CD14-positive monocyte (primary cell): ENCODE data around the gene RPL28. TPM values are rescaled to one million over a fixed set of nuclear protein-coding genes. Genes with fewer than 3 reads are reported as not detected.

Experiments used
- DNase-seq, 3 donors: peaks; one replicate each; pipeline ENCODE4 v3.0.0-alpha.2; 2011 to 2022
- H2AFZ ChIP-seq: 2 replicates; pipeline ENCODE4 v1.6.0; 2012; ENCODE audit warnings: mild to moderate bottlenecking, low read depth, low read length, inconsistent platforms; ENCODE audit not compliant: insufficient read depth, poor library complexity, severe bottlenecking
- H3K27ac ChIP-seq, 2 donors: 1 replicate in 1 of 2; 2 replicates in 1 of 2; pipeline ENCODE4 v1.5.1; 2012 to 2013; ENCODE audit warnings: low read length in 2 of 2, control low read depth in 1 of 2, inconsistent platforms in 1 of 2, low read depth in 1 of 2, mild to moderate bottlenecking in 1 of 2
- H3K27me3 ChIP-seq, 2 donors: one replicate each; pipeline versions ENCODE4 v1.6.0 to v1.6.1; 2011 to 2013; ENCODE audit warnings: low read length in 2 of 2; ENCODE audit not compliant: control insufficient read depth in 2 of 2, insufficient read depth in 2 of 2
- H3K36me3 ChIP-seq, 2 donors: replicated peaks in 1 of 2; 1 replicate in 1 of 2; 2 replicates in 1 of 2; pipeline versions ENCODE4 v1.5.1 to v1.6.1; 2012 to 2013; ENCODE audit warnings: low read length in 2 of 2, control low read depth in 1 of 2, inconsistent platforms in 1 of 2, mild to moderate bottlenecking in 1 of 2; ENCODE audit not compliant: insufficient read depth in 2 of 2, control insufficient read depth in 1 of 2
- H3K4me1 ChIP-seq, 2 donors: 1 replicate in 1 of 2; 2 replicates in 1 of 2; pipeline versions ENCODE4 v1.5.1 to v1.6.1; 2012 to 2013; ENCODE audit warnings: low read length in 2 of 2, control low read depth in 1 of 2, inconsistent platforms in 1 of 2, mild to moderate bottlenecking in 1 of 2, moderate library complexity in 1 of 2; ENCODE audit not compliant: insufficient read depth in 2 of 2, control insufficient read depth in 1 of 2
- H3K4me2 ChIP-seq: replicated peaks from 2 replicates; pipeline ENCODE3; 2012; ENCODE audit warnings: low read length, moderate library complexity, mild to moderate bottlenecking; ENCODE audit not compliant: poor library complexity, severe bottlenecking; ENCODE audit errors: extremely low read depth
- H3K4me3 ChIP-seq, 3 experiments: fragments of 200-600 bp in 1 of 3; sonication (generic) in 1 of 3; replicated peaks in 1 of 3; 1 replicate in 2 of 3; 2 replicates in 1 of 3; pipeline ENCODE4 v1.5.1; 2011 to 2013; ENCODE audit warnings: low read length in 3 of 3, mild to moderate bottlenecking in 3 of 3, control low read depth in 2 of 3, low read depth in 2 of 3, inconsistent platforms in 1 of 3, moderate library complexity in 1 of 3
- H3K79me2 ChIP-seq: 2 replicates; pipeline ENCODE4 v1.6.0; 2012; ENCODE audit warnings: mild to moderate bottlenecking, control low read depth, inconsistent platforms, low read length, moderate library complexity; ENCODE audit not compliant: insufficient read depth
- H3K9ac ChIP-seq: 2 replicates; pipeline ENCODE4 v1.6.0; 2017; ENCODE audit warnings: low read length, mild to moderate bottlenecking; ENCODE audit not compliant: insufficient read depth, poor library complexity, severe bottlenecking
- H3K9me3 ChIP-seq, 2 donors: replicated peaks in 1 of 2; 1 replicate in 1 of 2; 2 replicates in 1 of 2; pipeline versions ENCODE4 v1.5.1 to v1.6.1; 2012 to 2013; ENCODE audit warnings: low read length in 2 of 2, control low read depth in 1 of 2; ENCODE audit not compliant: control insufficient read depth in 1 of 2, insufficient read depth in 1 of 2
- H4K20me1 ChIP-seq: 2 replicates; pipeline ENCODE4 v1.6.0; 2012; ENCODE audit warnings: mild to moderate bottlenecking, low read length, control low read depth, moderate library complexity; ENCODE audit not compliant: insufficient read depth
- H3K27ac Mint-ChIP-seq, 7 donors: one replicate each; pipeline ENCODE4 v1.8.0; 2020; ENCODE audit warnings: mild to moderate bottlenecking in 7 of 7, mixed read lengths in 7 of 7, moderate library complexity in 6 of 7, inconsistent platforms in 2 of 7
- H3K27me3 Mint-ChIP-seq, 3 donors: one replicate each; pipeline ENCODE4 v1.8.0; 2021 to 2022; ENCODE audit warnings: low read depth in 3 of 3, mild to moderate bottlenecking in 3 of 3, mixed read lengths in 3 of 3, moderate library complexity in 3 of 3, inconsistent platforms in 1 of 3
- H3K36me3 Mint-ChIP-seq, 2 donors: one replicate each; pipeline ENCODE4 v1.8.0; 2020; ENCODE audit warnings: mixed read lengths in 2 of 2, inconsistent platforms in 1 of 2, mild to moderate bottlenecking in 1 of 2
- H3K4me1 Mint-ChIP-seq: one replicate; pipeline ENCODE4 v1.8.0; 2020; ENCODE audit warnings: mild to moderate bottlenecking, mixed read lengths
- H3K4me3 Mint-ChIP-seq, 2 donors: one replicate each; pipeline ENCODE4 v1.8.0; 2020; ENCODE audit warnings: mild to moderate bottlenecking in 2 of 2, mixed read lengths in 2 of 2, moderate library complexity in 1 of 2
- H3K9me3 Mint-ChIP-seq, 7 donors: one replicate each; pipeline ENCODE4 v1.8.0; 2020 to 2022; ENCODE audit warnings: mixed read lengths in 7 of 7, mild to moderate bottlenecking in 6 of 7, moderate library complexity in 6 of 7, inconsistent platforms in 2 of 7
- WGBS: methylation state at CpG from one replicate; pipeline ENCODE4 v1.1.5; 2013; ENCODE audit warnings: missing lambda C conversion rate; ENCODE audit not compliant: insufficient coverage; 5-methylcytosine and 5-hydroxymethylcytosine counted together
- intact Hi-C, 2 donors: fragments of 100-400 bp; cut with micrococcal nuclease; formaldehyde crosslinking; loops; one replicate each; pipeline versions ENCODE4 v1.15.0 to v1.15.1; 2023
- polyA plus RNA-seq, 3 donors: library from polyadenylated mRNA; depleted of rRNA in 1 of 3; unstranded in 2 of 3; stranded (reverse) in 1 of 3; fragments of 300-500 nt in 2 of 3; fragments of >200 nt in 1 of 3; fragmentation: Illumina TruSeq in 2 of 3; gene quantifications; 1 replicate in 2 of 3; 2 replicates in 1 of 3; pipeline ENCODE4 v1.2.3, GENCODE V29; 2012 to 2021
- TF ChIP-seq, protein P1 (sequence below): fragments of 200-600 bp; IDR thresholded peaks from one replicate; pipeline ENCODE4 v1.8.0; 2022; ENCODE audit warnings: antibody characterized with exemption, mild to moderate bottlenecking

The RPL28 gene
- polyA plus RNA-seq, 3 donors, result 199 to 3,862 (median 208) TPM

DNA sequence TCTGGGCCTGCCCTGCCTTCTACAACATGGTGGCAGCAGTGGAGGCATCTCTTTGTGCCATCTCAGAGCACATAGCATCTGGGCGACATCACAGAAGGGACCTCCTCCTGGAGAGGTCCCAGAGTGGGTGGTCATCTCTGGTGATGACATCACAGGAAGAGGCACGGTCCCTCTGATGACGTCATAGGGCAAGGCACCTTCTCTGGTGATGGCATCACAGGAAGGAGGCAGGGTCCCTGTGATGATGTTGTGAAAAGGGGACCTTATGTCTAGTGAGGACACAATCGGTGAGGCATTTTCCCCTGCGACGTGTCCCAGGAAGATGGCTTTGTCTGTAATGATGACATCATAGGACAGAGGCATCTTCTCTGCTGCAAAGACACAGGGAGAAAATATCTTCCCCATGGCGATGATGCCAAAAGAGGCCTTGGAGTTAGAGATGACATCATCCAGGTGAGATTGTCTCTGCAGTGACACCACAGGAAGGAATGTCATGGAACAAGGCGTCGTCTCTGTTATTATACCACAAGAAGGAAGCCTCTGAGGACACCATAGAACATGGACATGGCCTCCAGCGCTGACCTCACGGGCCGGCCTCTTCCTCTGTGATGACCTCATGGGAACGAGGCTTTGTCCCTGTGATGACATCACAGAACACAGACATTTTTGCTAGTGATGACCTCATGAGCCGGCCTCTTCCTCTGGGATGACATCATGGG is 46.7 kb downstream of the RPL28 start:
- TF ChIP-seq, protein P1, sequence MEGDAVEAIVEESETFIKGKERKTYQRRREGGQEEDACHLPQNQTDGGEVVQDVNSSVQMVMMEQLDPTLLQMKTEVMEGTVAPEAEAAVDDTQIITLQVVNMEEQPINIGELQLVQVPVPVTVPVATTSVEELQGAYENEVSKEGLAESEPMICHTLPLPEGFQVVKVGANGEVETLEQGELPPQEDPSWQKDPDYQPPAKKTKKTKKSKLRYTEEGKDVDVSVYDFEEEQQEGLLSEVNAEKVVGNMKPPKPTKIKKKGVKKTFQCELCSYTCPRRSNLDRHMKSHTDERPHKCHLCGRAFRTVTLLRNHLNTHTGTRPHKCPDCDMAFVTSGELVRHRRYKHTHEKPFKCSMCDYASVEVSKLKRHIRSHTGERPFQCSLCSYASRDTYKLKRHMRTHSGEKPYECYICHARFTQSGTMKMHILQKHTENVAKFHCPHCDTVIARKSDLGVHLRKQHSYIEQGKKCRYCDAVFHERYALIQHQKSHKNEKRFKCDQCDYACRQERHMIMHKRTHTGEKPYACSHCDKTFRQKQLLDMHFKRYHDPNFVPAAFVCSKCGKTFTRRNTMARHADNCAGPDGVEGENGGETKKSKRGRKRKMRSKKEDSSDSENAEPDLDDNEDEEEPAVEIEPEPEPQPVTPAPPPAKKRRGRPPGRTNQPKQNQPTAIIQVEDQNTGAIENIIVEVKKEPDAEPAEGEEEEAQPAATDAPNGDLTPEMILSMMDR, result no peak
- peaks cover 17 to 36% (median 30%) of the 10 kb centered on the region in 3 donors for H3K27me3 Mint-ChIP-seq
- H3K4me1 Mint-ChIP-seq, result no peaks in the 10 kb centered on the region
- Histone ChIP-seq H3K9ac (no peak overlapping the region), H3K4me3 (no peak overlapping the region), H3K9me3 (peaks cover 0 to 13% of the 10 kb centered on the region in 2 donors), H3K79me2 (no peaks in the 10 kb centered on the region), H3K27ac (no peak overlapping the region), H3K4me2 (no peak overlapping the region), H2AFZ (no peak overlapping the region), H3K27me3 (peaks cover 5 to 25% of the 10 kb centered on the region in 2 donors), H3K36me3 (no peaks in the 10 kb centered on the region), H4K20me1 (no peaks in the 10 kb centered on the region), H3K4me1 (no peaks in the 10 kb centered on the region)
- DNase-seq, result no peak
- H3K36me3 Mint-ChIP-seq, result no peaks in the 10 kb centered on the region
- H3K4me3 Mint-ChIP-seq, result peak overlapping the region in 1 of 2 donors; percentile 55
- H3K27ac Mint-ChIP-seq, result no peak overlapping the region
- peaks cover 0 to 16% (median 10%) of the 10 kb centered on the region in 7 donors for H3K9me3 Mint-ChIP-seq
- whole genome bisulfite sequencing, result 88% methylated on average over 13 of the region's 14 CpGs
- intact Hi-C loops, result no loop called here

DNA sequence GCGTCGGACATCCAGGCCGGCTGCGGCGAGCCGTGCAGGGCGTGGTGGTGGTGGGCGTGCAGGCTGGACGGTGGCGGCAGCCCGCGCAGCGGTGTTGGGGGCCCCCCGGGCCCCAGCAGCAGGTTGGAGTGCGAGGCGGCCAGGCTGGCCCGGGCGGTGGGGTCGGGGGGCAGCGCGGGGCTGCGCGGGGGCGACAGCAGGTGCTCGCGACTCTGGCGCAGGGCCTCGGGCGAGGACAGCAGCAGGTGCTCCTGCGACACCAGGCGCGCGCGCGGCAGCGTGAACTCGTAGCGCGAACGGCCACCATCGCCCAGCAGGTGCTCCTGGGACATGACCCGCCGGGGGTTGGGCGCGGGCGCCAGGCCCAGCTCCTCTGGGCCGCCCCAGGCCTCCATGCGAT is 47.6 kb downstream of the RPL28 start:
- peaks cover 0 to 17% (median 10%) of the 10 kb centered on the region in 7 donors for H3K9me3 Mint-ChIP-seq
- Histone ChIP-seq H3K79me2 (no peaks in the 10 kb centered on the region), H3K9me3 (peaks cover 0 to 13% of the 10 kb centered on the region in 2 donors), H3K9ac (no peak overlapping the region), H4K20me1 (no peaks in the 10 kb centered on the region), H2AFZ (no peak overlapping the region), H3K4me1 (no peaks in the 10 kb centered on the region), H3K27ac (no peak overlapping the region), H3K36me3 (no peaks in the 10 kb centered on the region), H3K4me3 (no peak overlapping the region), H3K4me2 (no peak overlapping the region), H3K27me3 (peaks cover 5 to 26% of the 10 kb centered on the region in 2 donors)
- no peak overlapping the region for H3K27ac Mint-ChIP-seq
- H3K36me3 Mint-ChIP-seq, result no peaks in the 10 kb centered on the region
- no peak for DNase-seq
- no peaks in the 10 kb centered on the region for H3K4me1 Mint-ChIP-seq
- no peak overlapping the region for H3K4me3 Mint-ChIP-seq
- TF ChIP-seq, protein P1, result no peak
- intact Hi-C loops, result no loop called here
- peaks cover 21 to 36% (median 28%) of the 10 kb centered on the region in 3 donors for H3K27me3 Mint-ChIP-seq
- 18% methylated on average over 48 of the region's 48 CpGs for WGBS
